T-cell (primary cell): Measurements from ENCODE around the gene ZNF680. TPM values are rescaled to one million over a fixed set of nuclear protein-coding genes. Genes with fewer than 3 reads are reported as not detected.

Experiments used
- ATAC-seq, 4 experiments: fragments of 200-7000 bp in 3 of 4; fragments of 150-1000 bp in 1 of 4; cut with Tn5 transposase; replicated peaks in 1 of 4; 1 replicate in 3 of 4; 2 replicates in 1 of 4; pipeline ENCODE4 v1.10.0; 2021; ENCODE audit warnings: moderate library complexity in 3 of 4, mild to moderate bottlenecking in 2 of 4, moderate number of reproducible peaks in 1 of 4
- CTCF ChIA-PET, 2 donors: fragments of 300-600 bp; sonication (Branson Sonifier 250); formaldehyde crosslinking; loops; one replicate each; lab custom pipeline; 2022; ENCODE audit warnings: antibody characterized with exemption in 2 of 2; lab: Charles Lee
- POLR2A ChIA-PET, 2 donors: fragments of 300-600 bp; sonication (Branson Sonifier 250); formaldehyde crosslinking; loops; one replicate each; lab custom pipeline; 2022; ENCODE audit warnings: antibody characterized with exemption in 2 of 2; lab: Charles Lee
- DNase-seq, 35 experiments: peaks; one replicate each; pipeline versions ENCODE4 v3.0.0 to v3.0.0-alpha.2; 2013 to 2023
- H3K27ac ChIP-seq: one replicate; pipeline ENCODE4 v1.5.1; 2013; ENCODE audit warnings: low read length
- H3K27me3 ChIP-seq, 2 experiments: replicated peaks in 1 of 2; 1 replicate in 1 of 2; 2 replicates in 1 of 2; pipeline versions ENCODE4 v1.6.1 to v1.7.0; 2013; ENCODE audit warnings: low read length in 1 of 2, mixed read lengths in 1 of 2; ENCODE audit not compliant: control insufficient read depth in 2 of 2, insufficient read depth in 2 of 2; ENCODE audit errors: extremely low read depth in 1 of 2
- H3K36me3 ChIP-seq, 2 donors: 1 replicate in 1 of 2; 2 replicates in 1 of 2; pipeline versions ENCODE4 v1.6.1 to v1.7.0; 2013; ENCODE audit warnings: low read length in 1 of 2; ENCODE audit not compliant: control insufficient read depth in 2 of 2, insufficient read depth in 1 of 2; ENCODE audit errors: extremely low read depth in 1 of 2
- H3K4me1 ChIP-seq, 2 experiments: 1 replicate in 1 of 2; 2 replicates in 1 of 2; pipeline versions ENCODE4 v1.6.1 to v1.7.0; 2013; ENCODE audit warnings: low read length in 2 of 2, mixed read lengths in 1 of 2; ENCODE audit not compliant: insufficient read depth in 2 of 2, control insufficient read depth in 1 of 2; ENCODE audit errors: extremely low read depth in 1 of 2
- H3K4me3 ChIP-seq, 2 donors: 1 replicate in 1 of 2; 2 replicates in 1 of 2; pipeline versions ENCODE4 v1.5.1 to v1.7.0; 2013; ENCODE audit warnings: mild to moderate bottlenecking in 2 of 2, low read length in 1 of 2, moderate library complexity in 1 of 2; ENCODE audit not compliant: control insufficient read depth in 1 of 2; ENCODE audit errors: extremely low read depth in 1 of 2
- H3K9me3 ChIP-seq: 2 replicates; pipeline ENCODE4 v1.7.0; 2013
- H3K27ac Mint-ChIP-seq, 2 donors: one replicate each; pipeline ENCODE4 v1.8.0; 2020 to 2021; ENCODE audit warnings: mild to moderate bottlenecking in 2 of 2, mixed read lengths in 2 of 2
- H3K27me3 Mint-ChIP-seq, 2 donors: one replicate each; pipeline ENCODE4 v1.8.0; 2021 to 2022; ENCODE audit warnings: mixed read lengths in 2 of 2
- H3K36me3 Mint-ChIP-seq: one replicate; pipeline ENCODE4 v1.8.0; 2021; ENCODE audit warnings: mixed read lengths
- H3K4me1 Mint-ChIP-seq, 3 donors: one replicate each; pipeline ENCODE4 v1.8.0; 2020 to 2022; ENCODE audit warnings: mixed read lengths in 3 of 3, mild to moderate bottlenecking in 1 of 3
- H3K4me3 Mint-ChIP-seq, 3 donors: one replicate each; pipeline ENCODE4 v1.8.0; 2020 to 2022; ENCODE audit warnings: mild to moderate bottlenecking in 3 of 3, mixed read lengths in 3 of 3, moderate library complexity in 3 of 3
- H3K9me3 Mint-ChIP-seq, 3 donors: one replicate each; pipeline ENCODE4 v1.8.0; 2020 to 2022; ENCODE audit warnings: mixed read lengths in 3 of 3
- WGBS: methylation state at CpG from one replicate; pipeline ENCODE4 v1.1.5; 2013; ENCODE audit warnings: missing lambda C conversion rate; ENCODE audit not compliant: insufficient coverage; 5-methylcytosine and 5-hydroxymethylcytosine counted together
- total RNA-seq, 35 experiments: library from RNA in 6 of 35; stranded (reverse) in 6 of 35; fragments of 120-200 nt in 1 of 35; gene quantifications; one replicate each; pipeline versions ENCODE4 v1.2.1 to v1.2.4 and lab custom pipeline; 2013 to 2026

The ZNF680 gene
- total RNA-seq, 5 donors from 2014 or later (not counting 1 experiment from before 2014, with no cell fraction given): 9.7 to 16.0 (median 15.0) TPM

- Mint-ChIP-seq H3K9me3 (peaks cover 19 to 56% (median 55%) of the 10 kb centered on the region in 3 donors), H3K27ac (no peak overlapping the region), H3K36me3 (peaks cover 76% of the 10 kb centered on the region), H3K4me1 (no peaks in the 10 kb centered on the region), H3K27me3 (no peaks in the 10 kb centered on the region), H3K4me3 (no peak overlapping the region)
- ATAC-seq: no peak
- Histone ChIP-seq H3K27me3 (no peaks in the 10 kb centered on the region), H3K36me3 (no peaks in the 10 kb centered on the region), H3K27ac (no peak overlapping the region), H3K4me1 (no peaks in the 10 kb centered on the region), H3K9me3 (peaks cover 21% of the 10 kb centered on the region), H3K4me3 (no peak overlapping the region)
- no CpG with 5 or more reads among the region's 2 CpGs for WGBS
- ChIA-PET CTCF (no interaction called here), POLR2A (no interaction called here)
- no peak for DNase-seq
Measured at GRCh38 chr7:64516451-64516850, 46.4 kb downstream of the ZNF680 start.

GRCh38 chr7:64515781-64516180 is 47.1 kb downstream of the ZNF680 start:
- no peaks in the 10 kb centered on the region for H3K27me3 ChIP-seq
- H3K4me3 ChIP-seq: no peak overlapping the region
- 100% methylated on average over 1 of the region's 1 CpG for WGBS
- peaks cover 16% of the 10 kb centered on the region for H3K9me3 ChIP-seq
- Mint-ChIP-seq H3K9me3 (peaks cover 19 to 50% (median 49%) of the 10 kb centered on the region in 3 donors), H3K36me3 (peaks cover 71% of the 10 kb centered on the region), H3K4me1 (no peaks in the 10 kb centered on the region), H3K4me3 (no peak overlapping the region), H3K27ac (no peak overlapping the region), H3K27me3 (no peaks in the 10 kb centered on the region)
- H3K27ac ChIP-seq: no peak overlapping the region
- H3K36me3 ChIP-seq: no peaks in the 10 kb centered on the region
- no peak for ATAC-seq
- ChIA-PET CTCF (no interaction called here), POLR2A (no interaction called here)
- DNase-seq: no peak
- H3K4me1 ChIP-seq: no peaks in the 10 kb centered on the region

GRCh38 chr7:64515330-64515729 is 47.5 kb downstream of the ZNF680 start:
- Histone ChIP-seq H3K4me1 (no peaks in the 10 kb centered on the region), H3K9me3 (peaks cover 16% of the 10 kb centered on the region), H3K4me3 (no peak overlapping the region), H3K27ac (no peak overlapping the region), H3K36me3 (no peaks in the 10 kb centered on the region), H3K27me3 (no peaks in the 10 kb centered on the region)
- CTCF ChIA-PET: no interaction called here
- ATAC-seq (no peak), DNase-seq (no peak)
- H3K36me3 Mint-ChIP-seq: peaks cover 67% of the 10 kb centered on the region
- H3K27me3 Mint-ChIP-seq: no peaks in the 10 kb centered on the region
- H3K9me3 Mint-ChIP-seq: peaks cover 19 to 50% (median 49%) of the 10 kb centered on the region in 3 donors
- no peak overlapping the region for H3K27ac Mint-ChIP-seq
- POLR2A ChIA-PET: interaction anchor here in 1 of 2 donors (0.6 kb wide), 1 partner anchor 533 kb away, joined by 4 read pairs; no protein-coding TSS in a partner anchor
- no peak overlapping the region for H3K4me3 Mint-ChIP-seq
- H3K4me1 Mint-ChIP-seq: no peaks in the 10 kb centered on the region

DNA sequence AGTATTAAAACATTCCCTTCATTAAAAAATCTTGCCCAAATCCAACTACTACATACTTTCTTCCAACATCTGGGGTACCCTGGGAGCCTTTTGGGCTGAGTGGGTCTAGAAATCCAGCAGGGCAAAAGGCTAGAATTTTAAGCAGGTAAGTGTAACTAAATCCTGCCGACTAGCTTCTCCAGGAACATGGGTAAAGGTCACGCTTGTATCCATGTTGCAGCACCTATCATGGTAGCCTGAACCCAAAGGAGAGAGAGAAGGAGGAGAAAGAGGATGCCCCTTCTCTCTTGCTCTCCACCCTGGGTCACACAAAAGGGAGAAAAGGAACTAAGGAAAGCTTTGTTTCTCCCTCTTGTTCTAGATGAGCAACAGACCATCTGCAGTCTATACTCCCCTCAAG is 53.3 kb downstream of the ZNF680 start:
- Histone ChIP-seq H3K27me3 (no peaks in the 10 kb centered on the region), H3K4me1 (no peaks in the 10 kb centered on the region), H3K9me3 (peaks cover 14% of the 10 kb centered on the region), H3K36me3 (no peaks in the 10 kb centered on the region), H3K27ac (no peak overlapping the region), H3K4me3 (no peak overlapping the region)
- peaks cover 38% of the 10 kb centered on the region for H3K36me3 Mint-ChIP-seq
- no peaks in the 10 kb centered on the region for H3K27me3 Mint-ChIP-seq
- peaks cover 0 to 32% (median 32%) of the 10 kb centered on the region in 3 donors for H3K9me3 Mint-ChIP-seq
- no peak overlapping the region for H3K27ac Mint-ChIP-seq
- no peak for ATAC-seq
- WGBS: no CpG with 5 or more reads among the region's 2 CpGs
- H3K4me1 Mint-ChIP-seq: no peaks in the 10 kb centered on the region
- no peak overlapping the region for H3K4me3 Mint-ChIP-seq
- no peak for DNase-seq
- CTCF ChIA-PET: no interaction called here
- POLR2A ChIA-PET: no interaction called here

- no peak for ATAC-seq
- H3K4me1 ChIP-seq: no peaks in the 10 kb centered on the region
- Mint-ChIP-seq H3K4me1 (no peaks in the 10 kb centered on the region), H3K27me3 (no peaks in the 10 kb centered on the region), H3K9me3 (peaks cover 11 to 45% (median 45%) of the 10 kb centered on the region in 3 donors), H3K36me3 (peaks cover 33% of the 10 kb centered on the region), H3K4me3 (no peak overlapping the region), H3K27ac (no peak overlapping the region)
- WGBS: no CpG with 5 or more reads among the region's 3 CpGs
- ChIA-PET POLR2A (no interaction called here), CTCF (no interaction called here)
- no peak overlapping the region for H3K4me3 ChIP-seq
- no peak overlapping the region for H3K27ac ChIP-seq
- no peak for DNase-seq
- no peaks in the 10 kb centered on the region for H3K36me3 ChIP-seq
- peaks cover 13% of the 10 kb centered on the region for H3K9me3 ChIP-seq
- no peaks in the 10 kb centered on the region for H3K27me3 ChIP-seq
Measured at GRCh38 chr7:64504581-64505120, 58.2 kb downstream of the ZNF680 start.

DNA sequence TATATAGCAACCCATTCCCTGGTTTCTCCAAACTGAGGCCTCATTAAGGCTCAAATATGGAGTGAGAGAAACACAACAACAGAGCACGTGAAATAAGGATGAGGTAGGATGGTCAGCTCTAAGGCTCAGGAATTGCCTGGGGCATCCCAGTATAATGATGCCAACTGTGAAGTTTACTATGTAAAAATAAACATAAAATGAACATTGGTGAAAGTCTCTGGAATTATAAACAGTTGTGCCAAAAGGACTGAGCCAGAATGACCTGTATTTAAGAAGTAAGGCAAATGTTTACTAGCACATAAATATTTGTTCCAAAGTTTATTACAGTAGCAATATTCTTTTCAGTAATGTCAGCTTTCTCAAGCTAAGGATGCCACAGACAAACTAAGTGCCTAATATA is 64.6 kb downstream of the ZNF680 start:
- H3K36me3 ChIP-seq: no peaks in the 10 kb centered on the region
- peaks cover 11 to 34% (median 30%) of the 10 kb centered on the region in 3 donors for H3K9me3 Mint-ChIP-seq
- no peaks in the 10 kb centered on the region for H3K4me1 Mint-ChIP-seq
- H3K27me3 Mint-ChIP-seq: no peaks in the 10 kb centered on the region
- no peaks in the 10 kb centered on the region for H3K27me3 ChIP-seq
- 100% methylated on average over 1 of the region's 1 CpG for WGBS
- DNase-seq: no peak
- H3K36me3 Mint-ChIP-seq: peaks cover 10% of the 10 kb centered on the region
- H3K4me3 ChIP-seq: no peak overlapping the region
- ChIA-PET POLR2A (no interaction called here), CTCF (no interaction called here)
- H3K4me1 ChIP-seq: no peaks in the 10 kb centered on the region
- H3K4me3 Mint-ChIP-seq: no peak overlapping the region
- H3K27ac Mint-ChIP-seq: no peak overlapping the region
- H3K9me3 ChIP-seq: peaks cover 6% of the 10 kb centered on the region
- H3K27ac ChIP-seq: no peak overlapping the region
- no peak for ATAC-seq
